Epithelial cell of prostate (primary cell): Measurements from ENCODE around the gene TBC1D23.
"Not testable (repeated sequence)": the region's sequence is repeated elsewhere in the genome, so short reads cannot be mapped to it uniquely, and the experiment has no call there.

Source experiments
- DNase-seq: peaks from one replicate; pipeline ENCODE4 v3.0.0-alpha.2; 2011; ENCODE audit warnings: low read depth, low spot score
- H3K27ac ChIP-seq: fragments of 450-650 bp; 2 replicates; pipeline ENCODE4 v1.5.1; 2017; ENCODE audit warnings: mild to moderate bottlenecking

The TBC1D23 gene

GRCh38 chr3:100260685-100261484, at the start of gene TBC1D23:
Gene TBC1D23 (plus strand): TSS chr3:100260992. CDS start chr3:100261019, 27 bp downstream.
- H3K27ac ChIP-seq, result peak within 1 kb of the TSS; percentile 97
- DNase-seq, result peak; percentile 99

DNA sequence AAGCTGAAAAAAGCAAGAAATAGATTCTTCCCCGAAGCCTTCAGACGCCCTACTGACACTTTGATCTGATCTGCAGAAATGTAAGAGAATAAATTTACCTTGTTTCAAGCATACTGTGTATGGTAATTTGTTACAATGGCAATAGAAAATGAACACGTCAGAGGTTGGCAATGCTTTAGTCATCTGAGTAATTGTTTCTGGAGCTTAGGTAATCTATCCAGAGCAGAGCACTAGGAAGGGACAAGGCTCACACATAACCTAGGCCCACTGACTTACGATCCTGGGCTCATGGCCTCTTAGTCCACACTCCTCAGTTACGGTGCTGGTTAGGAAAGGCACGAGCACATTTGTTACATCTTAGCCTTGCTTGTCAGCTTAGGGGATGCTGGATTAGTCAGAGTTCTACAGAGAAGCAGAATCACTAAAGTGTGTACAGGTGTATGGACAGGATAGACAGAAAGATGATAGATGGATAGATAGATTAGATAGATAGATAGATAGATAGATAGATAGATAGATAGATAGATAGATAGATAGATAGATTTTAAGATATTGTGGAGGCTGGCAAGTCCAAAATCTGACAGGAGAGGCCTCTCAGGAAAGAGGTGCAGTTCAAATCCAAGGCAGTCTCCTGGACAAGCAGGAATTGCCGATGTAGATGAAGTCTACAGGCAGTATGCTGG, 46.8 kb upstream of the TBC1D23 start:
- DNase-seq, result no peak
- H3K27ac ChIP-seq, result no peak overlapping the region

GRCh38 chr3:100214574-100214964, 46.2 kb upstream of the TBC1D23 start:
- no peak overlapping the region for H3K27ac ChIP-seq
- DNase-seq, result no peak

- no peak for DNase-seq
- no peak overlapping the region for H3K27ac ChIP-seq
Measured at GRCh38 chr3:100216713-100217112, 44.1 kb upstream of the TBC1D23 start.

DNA sequence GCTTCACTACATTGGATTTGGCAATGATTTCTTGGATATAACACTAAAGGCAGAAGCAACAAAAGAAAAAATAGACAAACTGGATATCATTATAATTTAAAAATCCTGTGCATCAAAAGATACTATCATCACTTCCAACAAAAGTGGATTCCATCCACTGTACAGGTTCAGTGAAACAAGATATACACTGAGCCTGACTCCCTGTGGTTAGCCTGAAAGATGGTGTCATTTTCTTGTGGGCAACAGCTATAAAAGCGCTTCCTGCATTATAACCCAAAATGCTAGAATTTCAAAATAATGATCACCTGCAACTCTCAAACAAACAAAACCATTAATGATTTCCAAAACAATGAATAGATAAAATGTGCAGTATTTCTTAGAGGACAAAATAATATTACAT, 39.6 kb upstream of the TBC1D23 start:
- H3K27ac ChIP-seq, result no peak overlapping the region
- DNase-seq, result no peak

DNA sequence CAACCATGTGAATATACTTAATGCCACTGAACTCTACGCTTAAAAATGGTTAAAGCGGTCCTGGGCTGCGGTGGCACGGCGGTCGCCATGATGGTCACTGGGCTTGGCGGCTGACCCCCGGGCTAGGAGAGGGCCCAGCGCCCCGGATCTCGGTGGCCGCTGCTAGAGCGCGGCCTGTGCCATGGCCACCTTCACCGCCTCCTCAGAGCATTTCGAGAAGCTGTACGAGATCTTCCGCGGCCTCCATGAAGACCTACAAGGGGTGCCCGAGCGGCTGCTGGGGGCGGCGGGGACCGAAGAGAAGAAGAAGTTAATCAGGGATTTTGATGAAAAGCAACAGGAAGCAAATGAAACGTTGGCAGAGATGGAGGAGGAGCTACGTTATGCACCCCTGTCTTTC, 35.6 kb upstream of the TBC1D23 start:
- H3K27ac ChIP-seq, result no peak overlapping the region
- DNase-seq, result no peak

DNA sequence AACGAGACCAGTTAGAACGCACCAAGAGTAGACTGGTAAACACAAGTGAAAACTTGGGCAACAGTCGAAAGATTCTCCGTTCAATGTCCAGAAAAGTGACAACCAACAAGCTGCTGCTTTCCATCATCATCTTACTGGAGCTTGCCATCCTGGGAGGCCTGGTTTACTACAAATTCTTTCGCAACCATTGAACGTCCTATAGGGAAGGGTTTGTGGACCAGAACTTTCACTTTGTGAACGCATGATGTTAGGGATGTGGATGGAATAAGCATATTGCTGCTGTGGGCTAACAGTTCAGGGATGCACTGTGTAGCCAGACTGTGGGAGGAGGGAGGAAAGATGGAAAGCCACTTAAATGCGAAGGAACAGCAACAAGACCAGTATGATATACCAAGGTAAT, 34.9 kb upstream of the TBC1D23 start:
- no peak for DNase-seq
- H3K27ac ChIP-seq, result no peak overlapping the region

DNA sequence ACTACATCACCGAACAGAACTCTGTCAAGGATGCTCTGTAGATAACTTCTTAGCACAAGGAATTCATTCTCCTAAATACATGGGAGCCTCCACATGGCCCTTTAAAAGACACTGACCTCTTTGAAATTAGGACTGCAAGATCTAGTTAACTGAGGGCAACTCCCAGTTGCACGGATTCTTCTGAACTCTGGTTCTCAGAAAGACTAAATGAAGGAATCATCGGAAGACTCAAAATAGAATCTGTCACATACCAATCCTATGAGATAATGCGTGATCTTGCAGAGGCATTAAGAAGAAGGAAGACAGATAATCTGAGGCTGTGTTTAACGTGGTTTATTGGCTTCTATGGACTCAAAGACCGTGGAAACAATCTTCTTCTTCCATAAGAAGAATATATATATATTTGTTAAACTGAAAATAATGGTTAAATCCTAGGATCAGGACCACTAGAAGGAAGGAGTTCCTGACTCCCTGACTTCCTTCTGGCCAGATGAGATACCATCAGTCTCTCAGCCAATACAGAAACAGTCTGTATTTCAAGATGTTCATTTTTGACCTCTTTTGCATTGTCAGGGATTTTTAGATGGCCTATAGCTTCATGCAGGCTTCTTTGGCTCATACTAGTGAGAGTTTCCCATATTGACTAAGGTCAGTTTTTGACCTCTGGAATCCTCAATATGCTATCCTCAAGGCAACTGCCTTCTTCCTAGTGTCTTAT, 33.9 kb upstream of the TBC1D23 start:
- DNase-seq, result no peak
- H3K27ac ChIP-seq, result no peak overlapping the region

- H3K27ac ChIP-seq, result no peak overlapping the region
- DNase-seq, result no peak
Measured at GRCh38 chr3:100227511-100227921, 33.3 kb upstream of the TBC1D23 start.

GRCh38 chr3:100228247-100228646, 32.5 kb upstream of the TBC1D23 start:
- H3K27ac ChIP-seq, result no peak overlapping the region
- no peak for DNase-seq

- DNase-seq, H3K27ac ChIP-seq: not testable (repeated sequence)
Measured at GRCh38 chr3:100229188-100229587, 31.6 kb upstream of the TBC1D23 start.

GRCh38 chr3:100230710-100231109, 30.1 kb upstream of the TBC1D23 start:
- no peak for DNase-seq
- H3K27ac ChIP-seq, result peak overlapping the region; percentile 20

- DNase-seq, result no peak
- no peak overlapping the region for H3K27ac ChIP-seq
Measured at GRCh38 chr3:100231668-100232067, 29.1 kb upstream of the TBC1D23 start.

DNA sequence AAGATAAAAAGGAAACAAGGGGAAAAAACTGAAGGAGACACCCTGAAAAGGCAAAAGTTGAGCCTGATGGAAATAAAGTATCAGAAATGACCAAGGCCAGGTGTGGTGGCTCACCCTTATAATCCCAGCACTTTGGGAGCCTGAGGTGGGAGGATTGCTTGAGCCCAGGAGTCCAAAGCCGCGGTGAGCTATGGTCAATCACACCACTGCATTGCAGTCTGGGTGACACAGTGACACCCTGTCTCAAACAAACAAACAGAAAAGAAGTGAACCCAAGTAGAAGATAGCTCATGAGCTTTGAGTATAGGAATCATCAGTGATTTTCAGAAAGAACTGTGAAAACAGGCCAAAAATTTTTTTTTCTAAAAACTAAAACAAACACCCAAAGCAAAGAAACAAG, 26.4 kb upstream of the TBC1D23 start:
- no peak overlapping the region for H3K27ac ChIP-seq
- no peak for DNase-seq

DNA sequence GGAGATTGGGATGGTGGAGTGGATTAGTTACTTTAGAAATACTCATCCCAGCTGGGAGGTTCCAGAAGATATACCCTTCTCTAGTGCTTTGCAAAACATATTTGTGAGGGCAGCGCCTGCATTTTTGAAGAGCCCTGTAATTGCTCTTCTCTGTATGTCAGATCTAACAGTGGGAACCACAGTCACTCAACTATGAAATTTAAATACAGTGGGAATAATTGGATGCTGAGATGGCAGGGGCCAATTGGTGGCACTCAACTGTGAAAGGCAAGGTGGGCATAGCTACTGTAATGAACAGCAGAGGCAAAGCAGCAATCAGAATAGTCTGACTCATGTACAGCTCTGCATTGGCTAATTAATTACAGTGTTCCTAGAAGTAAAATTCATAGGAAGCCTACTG, 22.2 kb upstream of the TBC1D23 start:
- DNase-seq, result no peak
- H3K27ac ChIP-seq, result no peak overlapping the region

- not testable (repeated sequence) for DNase-seq, H3K27ac ChIP-seq
Measured at GRCh38 chr3:100242471-100242870, 18.3 kb upstream of the TBC1D23 start.

DNA sequence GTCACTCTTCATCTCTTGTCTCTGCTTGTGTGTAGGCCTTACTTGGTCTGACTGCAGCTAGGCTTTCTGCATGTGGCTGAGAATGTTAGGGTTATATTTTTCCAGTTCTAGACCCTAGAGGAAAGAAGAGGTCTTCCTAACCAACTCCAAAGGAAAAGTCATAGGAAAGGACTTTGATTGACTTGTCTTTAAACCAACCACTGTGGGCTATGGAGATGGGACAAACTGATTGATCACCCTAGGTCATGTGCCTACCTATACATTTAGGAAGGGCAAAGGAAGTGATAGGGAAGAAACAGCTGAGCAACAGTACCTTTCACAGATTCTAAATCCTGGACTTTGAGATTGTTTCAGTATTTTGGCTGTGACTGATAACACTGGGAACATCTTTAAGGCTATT, 16.5 kb upstream of the TBC1D23 start:
- no peak for DNase-seq
- H3K27ac ChIP-seq, result no peak overlapping the region

DNA sequence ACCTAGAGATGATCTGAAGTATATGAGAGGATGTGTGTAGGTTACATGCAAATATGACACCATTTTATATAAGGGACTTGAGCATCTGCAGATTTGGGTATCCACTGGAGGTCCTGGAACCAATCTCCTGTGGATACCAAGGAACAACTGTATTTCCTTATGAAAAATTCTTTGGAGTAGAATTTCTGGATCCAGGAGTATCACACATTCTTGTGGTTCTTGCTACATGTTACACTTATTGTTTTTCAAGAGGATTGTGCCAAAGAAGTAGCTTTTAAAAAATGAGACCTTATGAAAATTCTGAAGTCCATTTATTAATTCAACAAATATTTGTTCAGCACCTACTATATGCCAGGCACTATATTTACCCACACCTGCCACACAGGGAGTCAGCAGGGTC, 15.7 kb upstream of the TBC1D23 start:
- DNase-seq, result no peak

GRCh38 chr3:100245927-100246326, 14.9 kb upstream of the TBC1D23 start:
- DNase-seq, result no peak
- no peak overlapping the region for H3K27ac ChIP-seq

More for the DNA sequence above, 15.7 kb upstream of the TBC1D23 start:
- no peak overlapping the region for H3K27ac ChIP-seq

GRCh38 chr3:100246999-100247398, 13.8 kb upstream of the TBC1D23 start:
- DNase-seq, result no peak
- H3K27ac ChIP-seq, result no peak overlapping the region

DNA sequence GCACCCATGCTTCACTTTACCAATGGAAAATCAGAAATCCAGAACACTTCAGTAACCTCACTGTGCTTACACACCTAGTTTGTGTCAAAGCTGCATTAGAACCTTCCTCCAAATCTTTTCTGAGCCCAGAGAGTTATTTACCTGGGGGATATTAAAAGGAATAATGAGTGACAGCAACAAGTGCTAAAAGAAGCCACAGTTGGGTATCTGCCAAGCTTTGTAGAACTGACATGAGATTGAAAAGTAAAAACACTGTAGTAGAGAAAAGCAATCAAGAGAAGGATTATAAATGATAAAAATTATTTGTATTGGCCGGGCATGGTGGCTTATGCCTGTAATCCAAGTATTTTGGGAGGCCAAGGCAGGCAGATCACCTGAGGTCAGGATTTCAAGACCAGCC, 8.8 kb upstream of the TBC1D23 start:
- DNase-seq, result no peak
- H3K27ac ChIP-seq, result no peak overlapping the region
